NCI-H524 treated with DMSO at 0.1 percent for 48 hours (cell line): Measurements from ENCODE around the gene SVIL.
A peak's percentile ranks its signal among the peaks of the same experiment; 100 is the strongest.
"Not testable (repeated sequence)": the region's sequence is repeated elsewhere in the genome, so short reads cannot be mapped to it uniquely, and the experiment has no call there.

Experiments used
- DNase-seq: peaks from one replicate; lab custom pipeline; 2025; lab: John Stamatoyannopoulos, UW

Gene SVIL

DNA sequence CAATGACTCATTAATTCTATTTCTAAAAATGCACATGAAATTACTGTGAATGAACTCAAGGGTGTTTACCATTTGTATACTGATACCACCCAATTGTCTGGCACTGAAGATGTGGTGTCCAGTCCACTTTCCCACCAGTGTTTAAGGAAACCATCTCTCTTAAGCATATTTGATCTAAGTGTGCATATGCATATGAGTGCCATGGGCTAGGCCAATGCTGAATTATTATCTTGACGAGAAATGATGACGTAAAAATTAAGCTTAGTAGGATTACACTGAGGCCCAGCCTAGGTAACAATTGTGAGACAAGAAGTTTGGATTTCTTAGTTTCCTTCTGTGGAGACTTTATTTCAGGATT is 59.7 kb downstream of the SVIL start:
- DNase-seq = no peak

DNA sequence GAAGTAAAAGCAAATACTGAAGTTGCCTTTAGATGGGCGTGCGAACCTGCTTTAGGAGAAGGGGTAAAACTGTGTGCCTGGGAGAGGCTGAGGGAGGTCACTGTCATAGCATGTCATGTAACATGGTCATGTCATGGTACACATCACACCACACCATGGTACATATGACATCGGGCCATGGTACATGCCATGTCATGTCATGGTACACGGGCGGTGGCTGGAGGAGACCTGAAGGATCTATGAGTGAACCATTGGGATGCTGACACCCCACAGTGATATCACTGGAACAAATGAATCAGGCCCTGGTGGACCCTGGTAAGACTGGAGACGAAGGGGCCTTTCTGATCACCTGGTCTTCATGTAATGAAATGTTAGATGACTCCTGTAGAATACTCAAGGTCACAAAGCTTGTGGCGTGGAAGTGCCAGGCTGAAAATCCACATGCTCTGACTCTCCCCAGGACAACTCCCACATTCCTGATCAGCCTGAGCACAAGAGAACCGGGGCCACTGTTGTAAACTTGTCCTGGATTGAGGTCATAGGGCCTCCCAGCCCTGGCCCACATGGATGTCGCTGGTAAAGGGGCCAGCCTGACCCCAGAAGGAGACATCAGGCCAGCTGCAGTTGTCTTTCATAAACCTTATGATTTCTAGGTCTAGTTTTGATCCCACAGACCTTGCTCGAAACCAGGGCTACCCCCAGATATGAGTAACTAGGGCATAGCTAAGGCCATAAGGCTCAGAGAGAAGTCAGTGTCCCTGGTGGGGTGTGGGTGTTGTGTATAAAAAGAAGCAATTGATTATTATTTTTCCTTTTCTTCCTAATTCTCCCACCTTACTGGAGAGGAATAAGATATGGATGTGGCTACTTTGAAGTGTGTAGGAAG is 60.3 kb downstream of the SVIL start:
- DNase-seq = not testable (repeated sequence)

DNA sequence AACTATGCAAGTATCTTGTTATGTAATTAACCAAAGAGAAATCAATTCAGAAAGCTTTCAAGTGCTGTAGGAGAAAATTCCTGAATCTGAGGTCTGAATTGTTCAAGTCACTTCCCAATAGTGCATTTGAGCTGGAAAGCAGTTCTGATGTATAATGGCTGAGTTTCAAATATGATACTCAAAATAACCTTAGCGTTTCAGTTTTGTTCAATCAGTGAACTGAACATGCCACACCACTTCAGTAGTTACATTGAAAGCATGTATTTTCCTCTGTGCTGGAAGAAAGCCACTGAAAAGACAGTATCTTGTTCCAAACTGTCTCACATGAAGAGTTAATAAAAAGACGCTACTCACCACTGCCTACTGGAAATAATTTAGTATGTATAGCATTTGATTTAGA is 64.5 kb downstream of the SVIL start:
- not testable (repeated sequence) for DNase-seq

DNA sequence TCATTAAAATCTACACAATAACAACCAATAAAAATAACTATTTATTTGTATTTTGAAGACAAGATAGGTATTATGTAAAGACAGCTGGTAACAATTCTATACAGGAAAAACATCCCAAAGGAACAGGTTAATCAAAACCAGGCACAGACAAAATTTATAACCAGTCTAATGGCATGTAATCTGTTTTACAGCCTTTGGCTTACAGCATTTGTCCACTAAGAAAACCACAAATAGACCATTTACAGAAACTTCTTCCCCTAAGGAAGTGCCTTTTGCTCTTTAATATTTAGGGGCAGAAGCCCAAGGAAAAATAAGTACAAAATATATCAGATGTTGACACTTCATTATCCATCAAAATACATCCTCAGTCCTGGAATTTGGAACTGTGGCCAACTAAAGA is 65.0 kb downstream of the SVIL start:
- DNase-seq = no peak

DNA sequence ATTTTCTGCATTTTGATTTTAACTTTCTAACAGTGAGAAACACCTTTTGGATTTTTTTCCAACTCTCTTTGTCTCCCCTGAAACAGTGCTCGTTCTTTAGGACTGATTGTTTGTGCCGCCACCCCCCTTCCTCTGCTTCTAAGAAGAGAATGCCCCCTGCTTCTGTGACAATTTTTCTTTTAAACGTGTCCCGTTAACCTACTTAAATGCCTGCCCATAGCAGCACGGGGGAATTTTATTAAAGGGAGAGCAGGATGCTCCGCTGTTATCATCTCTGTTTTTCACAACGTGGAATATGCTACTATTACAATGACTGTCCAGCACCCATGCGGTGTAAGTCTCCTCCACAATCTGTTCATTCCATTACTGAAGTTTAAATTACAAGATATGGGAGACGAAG is 67.8 kb downstream of the SVIL start:
- no peak for DNase-seq

DNA sequence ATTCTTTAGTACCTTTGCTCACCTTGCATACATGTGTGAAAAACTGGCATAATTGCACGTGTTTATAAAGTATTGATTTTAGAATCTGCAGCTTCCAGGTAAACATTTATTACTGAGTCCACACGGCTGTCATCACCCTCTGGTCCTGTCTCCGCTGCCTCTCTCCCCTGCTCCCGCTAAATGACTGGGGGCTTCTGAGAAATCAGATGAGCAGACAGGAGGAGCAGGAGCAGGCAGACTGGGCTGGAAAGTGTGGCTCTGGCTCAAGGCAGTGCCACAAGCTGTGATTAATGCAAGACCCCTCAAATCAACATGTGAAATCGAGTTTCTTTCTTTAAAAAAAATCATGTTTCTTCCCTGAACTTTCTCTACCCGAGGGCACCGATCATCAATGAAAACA is 68.6 kb downstream of the SVIL start:
- not testable (repeated sequence) for DNase-seq

DNA sequence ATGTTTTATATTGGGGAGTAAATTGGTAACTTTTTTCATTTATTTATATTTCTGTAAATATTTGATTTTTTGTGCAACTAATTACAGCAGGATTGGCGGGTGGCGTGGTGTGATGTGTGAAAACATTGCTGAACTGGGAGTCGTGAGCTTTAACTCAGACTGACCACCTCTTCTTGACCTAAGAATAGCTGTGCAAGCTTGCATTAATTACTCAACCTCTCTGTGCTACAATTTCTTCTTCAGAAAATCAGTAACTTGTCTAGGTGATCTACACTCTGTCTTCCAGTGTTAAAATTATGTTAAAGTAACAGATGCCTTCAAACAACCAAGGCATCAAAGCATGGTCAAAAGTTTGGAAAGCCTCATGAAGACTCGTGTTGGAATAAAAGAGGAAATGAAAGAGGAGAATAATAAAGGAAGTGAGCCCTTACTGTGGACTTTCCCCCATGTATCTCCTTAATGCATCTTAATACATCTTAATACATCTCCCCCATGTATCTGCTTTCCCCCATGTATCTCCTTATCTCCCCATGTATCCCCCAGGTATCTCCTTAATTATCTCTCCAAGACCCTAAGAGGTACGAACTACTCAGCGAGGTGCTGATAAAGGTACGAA is 71.2 kb downstream of the SVIL start:
- no peak for DNase-seq

DNA sequence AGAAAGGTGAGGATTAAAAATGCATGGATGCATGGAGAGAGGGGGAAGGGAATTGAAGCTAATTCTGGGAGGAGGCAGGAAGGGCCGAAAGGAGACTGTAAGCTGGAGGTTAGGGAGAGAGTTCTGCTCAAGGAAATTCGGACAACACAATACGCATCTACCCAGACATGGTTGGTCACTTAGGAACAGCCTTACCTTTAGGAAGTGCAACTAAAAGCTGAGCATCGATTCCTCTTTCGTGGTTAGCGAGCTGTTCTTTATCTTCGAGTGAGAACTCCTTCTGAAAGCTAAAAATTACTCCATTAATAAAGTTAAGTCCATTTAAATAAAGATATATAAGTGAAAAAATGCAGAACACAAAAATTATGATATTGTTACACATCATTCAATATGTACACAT is 71.8 kb downstream of the SVIL start:
- not testable (repeated sequence) for DNase-seq

DNA sequence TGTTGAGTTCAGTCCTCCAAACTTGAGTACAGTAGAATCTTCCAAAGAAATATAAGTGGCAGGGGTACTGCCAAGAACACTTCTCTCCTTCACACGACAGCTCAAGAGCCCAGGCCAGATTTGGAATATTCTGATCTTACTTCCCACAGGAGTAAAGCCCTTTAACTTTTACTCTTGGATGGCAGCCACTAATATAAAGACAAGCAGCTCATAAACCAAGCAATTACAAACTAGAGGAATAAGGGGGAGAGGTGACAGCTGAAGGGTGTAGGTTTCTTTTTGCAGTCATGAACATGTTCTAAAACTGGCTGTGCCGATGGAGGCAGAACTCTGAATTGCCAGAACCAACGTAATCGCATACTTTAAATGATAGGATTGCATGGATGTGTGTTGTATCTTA is 74.8 kb downstream of the SVIL start:
- DNase-seq = peak; percentile 27

DNA sequence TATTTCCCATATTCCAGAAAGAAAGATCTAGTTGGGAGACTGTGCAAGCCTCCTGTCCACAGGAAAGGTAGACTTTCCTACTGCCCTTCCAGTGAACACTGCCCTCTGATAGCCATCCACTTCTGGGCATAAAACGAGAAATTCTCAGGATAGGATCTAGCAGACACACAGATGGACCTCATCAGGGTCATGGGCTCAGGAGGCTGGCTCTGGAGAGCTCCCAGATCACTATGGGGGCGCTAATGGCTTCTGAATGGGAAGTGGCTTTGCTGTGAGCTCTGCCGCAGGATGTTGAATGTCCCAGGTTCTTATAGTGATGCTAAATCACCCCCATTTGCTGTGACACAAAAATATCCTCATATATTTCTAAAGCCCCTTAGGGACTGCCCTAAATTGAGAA is 77.1 kb downstream of the SVIL start:
- no peak for DNase-seq

DNA sequence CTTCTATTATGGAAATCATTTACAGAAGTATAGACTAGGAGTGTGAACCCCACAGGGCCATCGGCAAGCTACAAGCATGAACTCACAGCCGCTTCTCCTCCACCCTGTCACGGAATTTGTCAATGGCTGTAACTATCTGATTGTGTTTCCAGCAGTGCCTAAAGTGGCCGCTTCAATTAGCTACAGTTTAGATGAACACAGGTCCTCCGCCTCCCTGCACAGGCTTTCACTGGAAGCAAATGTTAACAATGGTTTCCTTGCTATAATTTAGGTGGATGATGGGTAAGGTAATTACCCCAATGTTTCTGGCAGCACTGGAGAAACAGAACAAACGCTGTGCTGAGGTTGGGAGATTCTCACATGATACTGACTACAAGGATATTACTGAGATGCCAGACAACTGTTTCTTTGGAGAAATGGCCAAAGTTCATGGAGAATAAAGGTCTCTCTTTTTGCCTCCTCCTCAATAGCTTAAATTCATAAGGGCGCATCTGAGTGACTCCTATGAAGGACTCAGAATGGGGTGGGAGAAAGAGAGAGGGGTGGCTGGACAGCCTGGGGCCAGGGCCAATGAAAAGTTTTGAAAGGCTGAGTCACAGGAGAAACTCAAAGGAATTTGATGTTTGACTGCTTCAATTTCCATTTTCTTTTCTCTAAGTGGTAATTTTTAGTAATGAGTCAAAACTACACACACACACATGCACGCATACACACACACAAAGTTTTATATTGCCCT is 78.9 kb downstream of the SVIL start:
- no peak for DNase-seq

DNA sequence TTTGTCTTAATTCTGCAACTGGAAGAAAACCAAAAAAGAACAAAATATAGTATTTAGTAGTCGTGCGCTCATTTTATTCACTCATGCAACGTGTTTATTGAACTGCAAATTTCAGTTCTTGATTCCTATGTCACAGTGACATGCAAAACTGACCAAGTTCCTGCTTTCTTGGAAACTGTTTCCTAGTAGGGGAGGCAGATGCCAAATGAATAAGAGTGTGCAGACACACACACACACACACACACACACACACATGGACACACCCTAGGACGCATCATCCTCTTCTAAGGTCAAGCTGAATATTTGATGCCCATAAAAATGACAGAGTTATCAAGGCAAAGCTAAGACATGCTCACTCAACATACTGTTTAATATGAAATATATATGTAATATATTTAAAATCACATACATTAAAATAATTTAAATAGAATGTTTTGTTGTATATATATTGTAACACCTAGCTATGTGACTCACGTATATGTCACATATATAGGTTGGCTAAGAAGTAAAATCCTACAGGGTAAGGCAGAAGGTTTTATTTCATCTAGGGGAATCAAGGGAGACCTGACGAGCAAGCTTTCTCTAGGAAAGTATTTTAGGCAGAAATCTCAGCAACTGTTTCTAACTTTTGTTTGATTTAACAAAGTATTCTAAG is 79.6 kb downstream of the SVIL start:
- no peak for DNase-seq

DNA sequence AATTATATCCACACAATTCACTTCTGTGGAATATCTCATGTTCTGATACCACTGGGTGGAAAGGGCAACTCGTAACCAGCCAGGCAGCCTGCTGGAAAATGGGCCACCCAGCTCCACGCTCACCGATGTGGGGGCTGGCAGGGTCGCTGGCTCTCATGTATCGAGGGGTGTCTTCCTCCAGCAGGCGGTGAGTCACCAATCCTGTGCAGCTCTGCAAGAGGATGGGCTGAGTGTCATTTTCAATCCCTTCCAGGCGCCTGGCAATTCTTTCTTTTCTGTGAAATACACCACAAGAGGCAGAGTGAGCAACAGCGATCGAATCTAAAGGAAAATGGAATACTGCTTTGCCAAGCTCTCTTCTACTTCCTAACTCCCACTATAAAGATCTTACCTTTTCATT is 80.1 kb downstream of the SVIL start:
- no peak for DNase-seq

DNA sequence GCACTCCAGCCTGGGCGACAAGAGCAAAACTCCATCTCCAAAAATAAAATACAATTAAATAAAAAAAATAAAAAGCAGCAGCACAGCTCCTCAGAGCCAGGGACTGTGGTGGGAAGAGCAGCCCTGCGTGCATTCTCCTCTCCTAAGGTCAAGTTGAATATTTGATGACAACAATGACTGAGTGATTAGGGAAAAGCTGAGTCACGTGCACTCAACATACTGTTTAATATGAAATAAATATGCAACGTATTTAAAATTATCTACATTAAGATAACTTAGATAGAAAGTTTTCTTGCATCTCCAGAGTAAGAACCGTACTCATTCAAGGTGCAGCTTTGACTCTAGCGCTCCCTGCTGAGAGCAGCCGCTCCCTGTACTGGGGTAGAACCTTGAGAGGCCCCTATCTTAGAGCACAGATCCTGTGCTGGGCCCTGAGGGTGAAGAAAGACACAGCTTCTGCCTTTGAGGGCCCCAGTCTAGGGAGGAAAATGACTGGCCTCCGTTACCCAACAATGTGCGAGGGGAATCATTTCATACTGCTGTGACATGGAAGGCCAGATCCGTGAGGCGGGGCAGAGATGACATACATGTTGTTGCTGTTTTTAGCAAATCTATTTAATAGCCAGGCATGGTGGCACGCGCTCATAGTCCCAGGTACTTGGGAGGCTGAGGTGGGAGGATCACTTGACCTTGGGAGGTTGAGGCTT is 81.1 kb downstream of the SVIL start:
- DNase-seq = no peak

DNA sequence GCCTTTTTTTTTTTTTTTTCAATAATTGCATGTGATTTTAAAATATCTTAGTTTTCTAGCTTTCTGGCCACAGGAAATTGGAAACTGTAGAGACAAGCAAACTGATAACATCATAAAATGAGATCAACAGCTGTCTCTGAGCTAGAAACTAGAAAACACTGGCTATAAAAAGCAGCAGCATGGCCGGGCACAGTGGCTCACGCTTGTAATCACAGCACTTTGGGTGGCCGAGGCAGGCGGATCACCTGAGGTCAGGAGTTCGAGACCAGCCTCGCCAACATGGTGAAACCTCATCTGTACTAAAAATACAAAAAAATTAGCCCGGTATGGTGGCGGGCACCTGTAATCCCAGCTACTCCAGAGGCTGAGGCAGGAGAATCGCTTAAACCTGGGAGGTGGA is 81.7 kb downstream of the SVIL start:
- not testable (repeated sequence) for DNase-seq

DNA sequence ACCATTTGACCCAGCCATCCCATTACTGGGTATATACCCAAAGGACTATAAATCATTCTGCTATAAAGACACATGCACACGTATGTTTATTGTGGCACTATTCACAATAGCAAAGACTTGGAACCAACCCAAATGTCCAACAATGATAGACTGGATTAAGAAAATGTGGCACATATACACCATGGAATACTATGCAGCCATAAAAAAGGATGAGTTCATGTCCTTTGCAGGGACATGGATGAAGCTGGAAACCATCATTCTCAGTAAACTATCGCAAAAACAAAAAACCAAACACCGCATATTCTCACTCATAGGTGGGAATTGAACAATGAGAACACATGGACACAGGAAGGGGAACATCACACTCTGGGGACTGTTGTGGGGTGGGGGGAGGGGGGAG is 85.3 kb downstream of the SVIL start:
- not testable (repeated sequence) for DNase-seq

DNA sequence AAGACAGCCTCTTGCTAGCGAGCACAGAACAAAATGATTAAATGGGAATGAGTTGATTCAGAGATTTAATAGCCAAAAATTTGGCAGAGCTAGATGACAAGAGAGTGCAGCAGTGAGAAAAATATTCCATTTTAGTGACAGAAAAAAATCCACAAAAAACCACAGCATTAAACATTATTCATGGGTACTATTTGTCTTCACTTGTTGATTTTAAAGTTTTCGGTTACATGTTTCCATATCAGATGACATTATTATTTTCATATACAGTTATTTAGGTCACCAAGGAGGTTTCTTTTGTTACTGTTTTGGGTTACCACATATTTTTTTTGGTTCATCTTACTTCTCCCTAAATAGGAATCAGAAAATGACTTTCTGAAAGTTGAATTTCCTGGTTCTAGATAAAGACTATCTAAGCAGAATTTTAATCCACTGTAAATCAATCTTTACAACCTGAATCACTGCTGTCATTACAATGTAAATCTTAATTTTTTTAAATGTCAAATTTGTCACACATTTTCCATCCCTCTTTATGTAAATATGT is 87.9 kb downstream of the SVIL start:
- no peak for DNase-seq

DNA sequence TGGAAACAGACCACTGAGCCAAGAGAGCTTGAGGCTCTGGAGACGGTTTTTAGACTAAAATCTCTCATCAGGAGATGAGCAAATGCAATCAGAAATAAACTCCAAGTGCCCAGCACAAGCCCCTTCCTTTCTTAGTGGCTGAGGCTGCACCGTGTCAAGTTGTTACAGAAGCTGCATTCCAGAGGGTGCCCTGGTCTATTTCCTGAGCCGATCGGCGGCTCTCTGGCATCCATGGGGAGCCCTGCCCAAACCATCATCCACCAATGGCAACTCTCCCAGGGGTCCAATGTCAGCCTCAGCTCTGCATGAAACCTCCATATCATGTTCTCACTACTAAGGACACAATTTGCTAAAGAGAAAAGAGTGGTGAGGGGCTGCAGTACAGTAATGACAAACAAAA is 89.6 kb downstream of the SVIL start:
- no peak for DNase-seq

DNA sequence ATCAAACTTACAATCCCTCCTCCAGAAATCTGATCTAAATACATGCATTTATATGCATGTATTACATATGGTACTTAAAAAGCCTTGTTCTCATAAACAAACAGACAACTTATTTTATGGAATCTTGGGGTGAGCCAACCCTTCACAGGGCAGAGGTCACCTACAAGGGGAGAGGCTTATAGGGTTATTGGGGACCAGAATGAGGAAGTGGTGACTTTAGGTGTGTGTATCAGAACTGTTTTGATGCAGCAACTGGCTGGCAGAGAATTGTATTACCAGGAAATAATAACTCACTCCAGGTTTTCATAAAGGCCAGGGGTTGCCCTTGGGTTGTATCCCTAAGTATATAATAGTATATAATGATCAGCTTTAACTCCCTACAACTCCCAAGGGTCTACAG is 91.1 kb downstream of the SVIL start:
- DNase-seq = no peak

DNA sequence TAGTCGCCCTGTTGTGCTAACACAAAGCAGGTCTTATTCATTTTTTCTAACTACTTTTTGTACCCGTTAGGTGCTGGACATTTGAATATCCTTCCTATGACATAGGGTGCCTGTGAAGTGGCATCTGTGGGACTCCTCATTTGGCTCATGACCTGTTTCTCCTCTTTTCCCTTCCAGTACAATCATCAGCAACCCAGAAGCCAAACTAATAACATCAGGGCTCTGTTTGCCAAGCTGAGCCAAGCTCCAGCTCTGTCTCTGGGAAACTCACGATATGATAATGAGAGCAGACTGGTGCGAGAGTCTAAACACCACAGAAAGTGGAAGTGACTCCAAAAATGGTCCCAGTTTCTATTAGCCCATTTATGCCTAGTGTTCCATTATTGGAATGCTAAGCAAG is 92.0 kb downstream of the SVIL start:
- DNase-seq = no peak

DNA sequence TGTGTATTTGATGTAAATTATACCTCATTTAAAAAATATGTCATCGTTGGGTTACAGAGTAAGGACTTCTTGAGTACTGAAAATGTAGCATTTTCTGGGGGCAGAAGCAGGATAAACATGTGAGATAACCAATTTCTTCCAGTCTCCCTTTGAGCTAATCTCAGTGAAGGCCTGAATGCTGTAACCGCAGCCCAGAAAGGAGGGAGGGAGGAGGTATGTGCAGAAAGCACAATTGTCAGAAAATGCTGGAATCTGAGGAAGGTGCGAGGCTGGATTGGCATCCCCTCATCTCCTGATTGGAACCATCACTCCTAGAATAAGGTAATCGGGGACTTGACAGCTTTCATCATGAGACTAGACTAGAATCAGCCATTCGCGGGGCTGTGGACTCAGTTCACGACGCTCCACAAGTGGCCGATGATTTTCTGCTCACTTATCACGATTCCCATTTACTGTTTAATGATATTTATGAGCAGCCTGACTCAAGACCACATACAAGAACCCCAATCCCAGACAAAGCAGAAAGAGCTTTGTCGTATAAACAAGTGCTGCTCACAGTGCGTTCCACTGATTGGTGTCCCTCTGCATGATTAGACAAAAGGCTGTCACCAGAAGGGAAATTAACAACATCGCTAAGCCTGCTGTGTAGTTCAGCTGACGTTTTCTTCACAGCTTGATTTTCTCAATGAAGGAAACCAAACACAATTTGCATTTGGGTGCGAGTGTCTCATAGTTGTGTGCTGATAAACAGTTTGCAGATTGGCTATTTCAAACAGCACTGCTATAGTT is 93.2 kb downstream of the SVIL start:
- DNase-seq = no peak
